ENCODE results near the gene XKRX. TPM values are rescaled to one million over a fixed set of nuclear protein-coding genes. Genes with fewer than 3 reads are reported as not detected.

The XKRX gene
- total RNA-seq, 1 experiment from 2014 or later, result not detected

GRCh38 chrX:100924375-100924774 is 4.3 kb downstream of the XKRX start:
- H3K4me2 ChIP-seq (ENCODE audit: low read depth, low read length, poor library complexity, severe bottlenecking), result no peak overlapping the region

GRCh38 chrX:100915562-100915961 is 13.2 kb downstream of the XKRX start:
- H3K9ac ChIP-seq (ENCODE audit: low read length), result no peak overlapping the region
- H3K4me3 ChIP-seq (ENCODE audit: low read length), result no peak overlapping the region
- H3K27me3 ChIP-seq (ENCODE audit: low read length), result no peaks in the 10 kb centered on the region
- H2AFZ ChIP-seq (ENCODE audit: low read length), result no peak overlapping the region
- no peaks in the 10 kb centered on the region for H4K20me1 ChIP-seq (ENCODE audit: insufficient read depth, low read depth, low read length)
- no peaks in the 10 kb centered on the region for H3K36me3 ChIP-seq (ENCODE audit: insufficient read depth, low read length)
- H3K79me2 ChIP-seq (ENCODE audit: low read length), result no peaks in the 10 kb centered on the region
- no peaks in the 10 kb centered on the region for H3K4me1 ChIP-seq (ENCODE audit: low read length)
- H3K4me2 ChIP-seq (ENCODE audit: low read depth, low read length, poor library complexity, severe bottlenecking), result no peak overlapping the region
- no peak for DNase-seq
- H3K9me3 ChIP-seq (ENCODE audit: low read length), result no peaks in the 10 kb centered on the region
- H3K27ac ChIP-seq (ENCODE audit: low read length), result no peak overlapping the region
- H3K9me2 ChIP-seq (replicated peaks; ENCODE audit: insufficient read depth, low read length), result no peaks in the 10 kb centered on the region

More at GRCh38 chrX:100924375-100924774, 4.3 kb downstream of the XKRX start:
- H3K4me3 ChIP-seq (ENCODE audit: low read length), result no peak overlapping the region
- H3K9me3 ChIP-seq (ENCODE audit: low read length), result no peaks in the 10 kb centered on the region
- peaks cover 7% of the 10 kb centered on the region for H3K4me1 ChIP-seq (ENCODE audit: low read length)
- no peak overlapping the region for H3K27ac ChIP-seq (ENCODE audit: low read length)
- H3K9me2 ChIP-seq (replicated peaks; ENCODE audit: insufficient read depth, low read length), result no peaks in the 10 kb centered on the region
- no peaks in the 10 kb centered on the region for H3K79me2 ChIP-seq (ENCODE audit: low read length)
- no peak for DNase-seq
- no peaks in the 10 kb centered on the region for H3K27me3 ChIP-seq (ENCODE audit: low read length)
- H3K9ac ChIP-seq (ENCODE audit: low read length), result no peak overlapping the region
- no peaks in the 10 kb centered on the region for H4K20me1 ChIP-seq (ENCODE audit: insufficient read depth, low read depth, low read length)
- no peaks in the 10 kb centered on the region for H3K36me3 ChIP-seq (ENCODE audit: insufficient read depth, low read length)
- no peak overlapping the region for H2AFZ ChIP-seq (ENCODE audit: low read length)

GRCh38 chrX:100913111-100913510 is 15.6 kb downstream of the XKRX start:
- Histone ChIP-seq H3K36me3 (ENCODE audit: insufficient read depth, low read length) (no peaks in the 10 kb centered on the region), H2AFZ (ENCODE audit: low read length) (no peak overlapping the region)
- no peak for DNase-seq

GRCh38 chrX:100911731-100912130 is 17.0 kb downstream of the XKRX start:
- no peak for DNase-seq
- Histone ChIP-seq H3K4me2 (ENCODE audit: low read depth, low read length, poor library complexity, severe bottlenecking) (no peak overlapping the region), H2AFZ (ENCODE audit: low read length) (no peak overlapping the region), H4K20me1 (ENCODE audit: insufficient read depth, low read depth, low read length) (no peaks in the 10 kb centered on the region), H3K4me1 (ENCODE audit: low read length) (no peaks in the 10 kb centered on the region), H3K9me2 (replicated peaks; ENCODE audit: insufficient read depth, low read length) (no peaks in the 10 kb centered on the region), H3K4me3 (ENCODE audit: low read length) (no peak overlapping the region), H3K27ac (ENCODE audit: low read length) (no peak overlapping the region), H3K27me3 (ENCODE audit: low read length) (no peaks in the 10 kb centered on the region), H3K9ac (ENCODE audit: low read length) (no peak overlapping the region), H3K36me3 (ENCODE audit: insufficient read depth, low read length) (no peaks in the 10 kb centered on the region), H3K9me3 (ENCODE audit: low read length) (no peaks in the 10 kb centered on the region), H3K79me2 (ENCODE audit: low read length) (no peaks in the 10 kb centered on the region)

More at GRCh38 chrX:100913111-100913510, 15.6 kb downstream of the XKRX start:
- Histone ChIP-seq H3K9ac (ENCODE audit: low read length) (no peak overlapping the region), H3K4me3 (ENCODE audit: low read length) (no peak overlapping the region), H3K27ac (ENCODE audit: low read length) (no peak overlapping the region), H4K20me1 (ENCODE audit: insufficient read depth, low read depth, low read length) (no peaks in the 10 kb centered on the region), H3K4me1 (ENCODE audit: low read length) (no peaks in the 10 kb centered on the region), H3K79me2 (ENCODE audit: low read length) (no peaks in the 10 kb centered on the region), H3K9me3 (ENCODE audit: low read length) (no peaks in the 10 kb centered on the region), H3K27me3 (ENCODE audit: low read length) (no peaks in the 10 kb centered on the region), H3K9me2 (replicated peaks; ENCODE audit: insufficient read depth, low read length) (no peaks in the 10 kb centered on the region), H3K4me2 (ENCODE audit: low read depth, low read length, poor library complexity, severe bottlenecking) (no peak overlapping the region)

GRCh38 chrX:100905620-100906019 is 23.1 kb downstream of the XKRX start:
- Histone ChIP-seq H3K4me2 (ENCODE audit: low read depth, low read length, poor library complexity, severe bottlenecking) (no peak overlapping the region), H3K9me3 (ENCODE audit: low read length) (no peaks in the 10 kb centered on the region)

GRCh38 chrX:100904433-100904832 is 24.3 kb downstream of the XKRX start:
- no peak overlapping the region for H3K4me3 ChIP-seq (ENCODE audit: low read length)
- H3K9me3 ChIP-seq (ENCODE audit: low read length), result no peaks in the 10 kb centered on the region
- no peak overlapping the region for H2AFZ ChIP-seq (ENCODE audit: low read length)
- H3K4me2 ChIP-seq (ENCODE audit: low read depth, low read length, poor library complexity, severe bottlenecking), result no peak overlapping the region
- H3K27ac ChIP-seq (ENCODE audit: low read length), result no peak overlapping the region
- H3K79me2 ChIP-seq (ENCODE audit: low read length), result no peaks in the 10 kb centered on the region
- no peak overlapping the region for H3K9ac ChIP-seq (ENCODE audit: low read length)
- no peaks in the 10 kb centered on the region for H3K9me2 ChIP-seq (replicated peaks; ENCODE audit: insufficient read depth, low read length)
- no peaks in the 10 kb centered on the region for H3K27me3 ChIP-seq (ENCODE audit: low read length)
- no peaks in the 10 kb centered on the region for H4K20me1 ChIP-seq (ENCODE audit: insufficient read depth, low read depth, low read length)
- H3K36me3 ChIP-seq (ENCODE audit: insufficient read depth, low read length), result no peaks in the 10 kb centered on the region
- DNase-seq, result no peak
- no peaks in the 10 kb centered on the region for H3K4me1 ChIP-seq (ENCODE audit: low read length)

More at GRCh38 chrX:100905620-100906019, 23.1 kb downstream of the XKRX start:
- H2AFZ ChIP-seq (ENCODE audit: low read length), result no peak overlapping the region
- H3K4me3 ChIP-seq (ENCODE audit: low read length), result no peak overlapping the region
- H3K79me2 ChIP-seq (ENCODE audit: low read length), result no peaks in the 10 kb centered on the region
- H3K4me1 ChIP-seq (ENCODE audit: low read length), result no peaks in the 10 kb centered on the region
- DNase-seq, result no peak
- H3K9me2 ChIP-seq (replicated peaks; ENCODE audit: insufficient read depth, low read length), result no peaks in the 10 kb centered on the region
- no peaks in the 10 kb centered on the region for H3K36me3 ChIP-seq (ENCODE audit: insufficient read depth, low read length)
- no peaks in the 10 kb centered on the region for H4K20me1 ChIP-seq (ENCODE audit: insufficient read depth, low read depth, low read length)
- no peaks in the 10 kb centered on the region for H3K27me3 ChIP-seq (ENCODE audit: low read length)
- no peak overlapping the region for H3K27ac ChIP-seq (ENCODE audit: low read length)
- no peak overlapping the region for H3K9ac ChIP-seq (ENCODE audit: low read length)

- Histone ChIP-seq H3K9ac (ENCODE audit: low read length) (no peak overlapping the region), H3K4me3 (ENCODE audit: low read length) (no peak overlapping the region), H3K36me3 (ENCODE audit: insufficient read depth, low read length) (no peaks in the 10 kb centered on the region), H3K27me3 (ENCODE audit: low read length) (no peaks in the 10 kb centered on the region), H3K9me3 (ENCODE audit: low read length) (no peaks in the 10 kb centered on the region), H3K4me2 (ENCODE audit: low read depth, low read length, poor library complexity, severe bottlenecking) (no peak overlapping the region), H4K20me1 (ENCODE audit: insufficient read depth, low read depth, low read length) (no peaks in the 10 kb centered on the region), H3K9me2 (replicated peaks; ENCODE audit: insufficient read depth, low read length) (no peaks in the 10 kb centered on the region), H3K79me2 (ENCODE audit: low read length) (no peaks in the 10 kb centered on the region), H2AFZ (ENCODE audit: low read length) (no peak overlapping the region), H3K27ac (ENCODE audit: low read length) (no peak overlapping the region), H3K4me1 (ENCODE audit: low read length) (no peaks in the 10 kb centered on the region)
- DNase-seq, result peak; percentile 65
Measured at GRCh38 chrX:100895365-100896075, 33.2 kb downstream of the XKRX start.

- no peaks in the 10 kb centered on the region for H4K20me1 ChIP-seq (ENCODE audit: insufficient read depth, low read depth, low read length)
- no peak overlapping the region for H3K4me2 ChIP-seq (ENCODE audit: low read depth, low read length, poor library complexity, severe bottlenecking)
- H3K4me1 ChIP-seq (ENCODE audit: low read length), result no peaks in the 10 kb centered on the region
- H3K27ac ChIP-seq (ENCODE audit: low read length), result no peak overlapping the region
- H2AFZ ChIP-seq (ENCODE audit: low read length), result no peak overlapping the region
- no peaks in the 10 kb centered on the region for H3K79me2 ChIP-seq (ENCODE audit: low read length)
- H3K9me3 ChIP-seq (ENCODE audit: low read length), result no peaks in the 10 kb centered on the region
- no peaks in the 10 kb centered on the region for H3K9me2 ChIP-seq (replicated peaks; ENCODE audit: insufficient read depth, low read length)
- H3K27me3 ChIP-seq (ENCODE audit: low read length), result no peaks in the 10 kb centered on the region
- no peak overlapping the region for H3K4me3 ChIP-seq (ENCODE audit: low read length)
- no peak for DNase-seq
- no peak overlapping the region for H3K9ac ChIP-seq (ENCODE audit: low read length)
- no peaks in the 10 kb centered on the region for H3K36me3 ChIP-seq (ENCODE audit: insufficient read depth, low read length)
Measured at GRCh38 chrX:100883654-100884053, 45.1 kb downstream of the XKRX start.

Data from Karpas-422 (cell line).